HG03103 (cell line): ENCODE measurements around the gene RPL19.
"Not testable (repeated sequence)": the region's sequence is repeated elsewhere in the genome, so short reads cannot be mapped to it uniquely, and the experiment has no call there.

Source experiments
- ATAC-seq: cut with Tn5 transposase; IDR thresholded peaks from one replicate; pipeline ENCODE4 v1.9.1; 2021; ENCODE audit warnings: low read depth; ENCODE audit not compliant: unreplicated experiment

RPL19 gene

GRCh38 chr17:39239640-39240314, 39.7 kb downstream of the RPL19 start:
- ATAC-seq: no peak

GRCh38 chr17:39240631-39241030, 40.5 kb downstream of the RPL19 start:
- ATAC-seq: no peak

- no peak for ATAC-seq
Observed at GRCh38 chr17:39243155-39243554, 43.1 kb downstream of the RPL19 start.

GRCh38 chr17:39244016-39244599, 44.0 kb downstream of the RPL19 start:
- no peak for ATAC-seq

GRCh38 chr17:39244600-39245570, 44.8 kb downstream of the RPL19 start:
- ATAC-seq: no peak

GRCh38 chr17:39246274-39246673, 46.2 kb downstream of the RPL19 start:
- no peak for ATAC-seq

- not testable (repeated sequence) for ATAC-seq
Observed at GRCh38 chr17:39250076-39250475, 50.0 kb downstream of the RPL19 start.

- ATAC-seq: no peak
Observed at GRCh38 chr17:39251997-39252396, 51.9 kb downstream of the RPL19 start.

GRCh38 chr17:39252788-39253460, 52.8 kb downstream of the RPL19 start:
- ATAC-seq: no peak
